ENCODE data around the gene JUNB.

GRCh38 chr19:12763100-12763499 is 28.2 kb upstream of the JUNB start:
- no peak for TF ChIP-seq POLR2AphosphoS5 (IDR thresholded peaks at IDR 0.05; ENCODE audit: low read length)
- no peak for TF ChIP-seq MAX (IDR thresholded peaks at IDR 0.05; ENCODE audit: low read depth, low read length)
- TF ChIP-seq NFIC (IDR thresholded peaks at IDR 0.05; ENCODE audit: low read depth, low read length) = no peak
- no peak for TF ChIP-seq EGR1 (IDR thresholded peaks at IDR 0.05; ENCODE audit: borderline replicate concordance in 1 of 2, low read depth in 2 of 2, low read length in 2 of 2)
- TF ChIP-seq TAF1 (IDR thresholded peaks at IDR 0.05; ENCODE audit: borderline replicate concordance, low read depth, low read length) = no peak
- TF ChIP-seq, protein P1, sequence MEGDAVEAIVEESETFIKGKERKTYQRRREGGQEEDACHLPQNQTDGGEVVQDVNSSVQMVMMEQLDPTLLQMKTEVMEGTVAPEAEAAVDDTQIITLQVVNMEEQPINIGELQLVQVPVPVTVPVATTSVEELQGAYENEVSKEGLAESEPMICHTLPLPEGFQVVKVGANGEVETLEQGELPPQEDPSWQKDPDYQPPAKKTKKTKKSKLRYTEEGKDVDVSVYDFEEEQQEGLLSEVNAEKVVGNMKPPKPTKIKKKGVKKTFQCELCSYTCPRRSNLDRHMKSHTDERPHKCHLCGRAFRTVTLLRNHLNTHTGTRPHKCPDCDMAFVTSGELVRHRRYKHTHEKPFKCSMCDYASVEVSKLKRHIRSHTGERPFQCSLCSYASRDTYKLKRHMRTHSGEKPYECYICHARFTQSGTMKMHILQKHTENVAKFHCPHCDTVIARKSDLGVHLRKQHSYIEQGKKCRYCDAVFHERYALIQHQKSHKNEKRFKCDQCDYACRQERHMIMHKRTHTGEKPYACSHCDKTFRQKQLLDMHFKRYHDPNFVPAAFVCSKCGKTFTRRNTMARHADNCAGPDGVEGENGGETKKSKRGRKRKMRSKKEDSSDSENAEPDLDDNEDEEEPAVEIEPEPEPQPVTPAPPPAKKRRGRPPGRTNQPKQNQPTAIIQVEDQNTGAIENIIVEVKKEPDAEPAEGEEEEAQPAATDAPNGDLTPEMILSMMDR (IDR thresholded peaks at IDR 0.05 in 2 of 3, conservative IDR thresholded peaks at IDR 0.05 in 1 of 3; ENCODE audit: control insufficient read depth in 2 of 3, extremely low read depth in 1 of 3, insufficient read depth in 1 of 3, low read depth in 3 of 3, low read length in 3 of 3) = no peak

All from GM12878 (cell line).